HUDEP-2 (cell line): ENCODE data around the gene EML3.
A peak's percentile ranks its signal among the peaks of the same experiment; 100 is the strongest.
"Not testable (repeated sequence)": the region's sequence is repeated elsewhere in the genome, so short reads cannot be mapped to it uniquely, and the experiment has no call there.

Experiments used
- DNase-seq, 76 experiments: peaks; one replicate each; lab custom pipeline; 2025; ENCODE audit not compliant: unreplicated experiment in 76 of 76; lab: John Stamatoyannopoulos, UW

The EML3 gene

DNA sequence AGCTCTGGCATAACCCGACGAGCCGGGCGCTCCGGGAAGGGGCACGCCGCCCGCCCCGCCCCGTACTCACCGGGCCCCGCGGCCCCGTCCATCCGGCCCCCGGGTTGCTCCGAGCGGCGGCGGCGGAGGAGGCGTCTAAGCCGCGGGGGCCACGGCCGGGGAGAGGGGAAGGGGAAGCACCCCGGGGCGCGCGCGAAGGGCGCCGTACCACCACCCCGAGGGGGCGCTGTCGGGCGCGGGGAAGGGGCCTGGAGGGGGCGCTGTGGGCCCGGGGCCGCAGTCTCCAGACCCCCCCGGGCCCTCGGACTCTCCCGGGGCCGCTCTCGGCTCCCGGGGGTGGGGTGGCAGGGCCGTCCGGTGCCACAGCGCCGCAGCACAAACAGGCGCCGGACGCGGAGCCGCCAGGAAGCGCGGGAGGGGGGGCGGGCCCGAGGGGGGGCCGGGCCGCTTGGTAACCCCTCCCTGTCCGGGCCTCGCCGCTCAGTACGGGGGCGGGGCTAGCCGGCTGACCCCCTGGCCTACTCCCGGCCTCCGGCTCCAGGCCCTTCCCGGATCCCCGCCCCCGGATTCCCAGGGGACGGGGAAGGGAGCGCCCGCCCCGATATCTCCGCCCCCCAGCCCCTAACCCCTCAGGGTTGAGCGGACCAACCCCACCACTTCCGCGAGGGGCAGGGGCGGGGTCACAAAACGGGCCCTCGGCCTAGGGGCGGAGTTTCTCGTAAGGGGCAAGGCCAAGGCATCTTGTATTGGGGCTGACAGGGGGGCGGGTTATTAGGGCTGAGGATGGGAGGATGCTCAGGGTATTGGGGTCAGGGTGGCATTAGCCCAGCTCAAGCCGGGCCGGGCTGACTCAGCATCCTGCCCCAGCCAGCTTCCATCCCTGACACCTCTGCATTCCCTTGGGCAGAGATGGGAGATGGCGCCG, at the start of gene EML3, which contains the start of gene ROM1:
EML3 (minus strand) TSS at position 410 of the 925 bp plus-strand sequence; CDS start at position 92, 318 bp downstream.
ROM1 (plus strand) TSS at position 892 of the 925 bp plus-strand sequence; CDS start at position 917, 25 bp downstream.
- DNase-seq: peak in 66 of 76 experiments; percentile 37 to 92 (median 75)

DNA sequence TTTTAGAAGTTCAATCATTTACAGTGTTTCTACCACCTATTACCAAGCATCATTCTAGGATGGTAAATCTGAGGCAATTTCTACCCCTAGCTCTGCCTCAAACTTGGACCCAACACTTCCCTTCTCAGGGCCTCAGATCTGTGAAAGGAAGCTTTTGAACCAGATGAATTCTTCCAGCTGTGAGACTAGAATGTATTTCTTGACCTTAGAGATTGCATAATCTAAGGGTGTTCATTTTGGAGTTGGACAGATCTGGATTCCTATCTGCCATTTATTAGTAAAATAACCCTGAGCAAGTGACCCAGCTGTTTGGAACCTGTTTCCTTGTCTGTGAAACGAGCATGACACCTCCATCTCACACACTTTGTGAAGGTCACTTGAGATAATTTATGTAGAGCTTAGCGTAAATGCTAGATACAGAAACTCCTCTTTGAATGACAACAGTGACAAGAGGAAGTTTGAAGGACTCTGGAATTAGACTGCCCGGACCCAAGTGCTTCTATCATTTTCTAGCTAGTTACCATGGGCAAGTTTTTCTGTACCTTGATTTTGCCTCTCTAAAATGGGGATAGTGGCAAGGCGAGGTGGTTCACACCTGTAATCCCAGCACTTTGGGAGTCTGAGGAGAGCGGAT, 44.3 kb upstream of the EML3 start:
- no peak for DNase-seq

DNA sequence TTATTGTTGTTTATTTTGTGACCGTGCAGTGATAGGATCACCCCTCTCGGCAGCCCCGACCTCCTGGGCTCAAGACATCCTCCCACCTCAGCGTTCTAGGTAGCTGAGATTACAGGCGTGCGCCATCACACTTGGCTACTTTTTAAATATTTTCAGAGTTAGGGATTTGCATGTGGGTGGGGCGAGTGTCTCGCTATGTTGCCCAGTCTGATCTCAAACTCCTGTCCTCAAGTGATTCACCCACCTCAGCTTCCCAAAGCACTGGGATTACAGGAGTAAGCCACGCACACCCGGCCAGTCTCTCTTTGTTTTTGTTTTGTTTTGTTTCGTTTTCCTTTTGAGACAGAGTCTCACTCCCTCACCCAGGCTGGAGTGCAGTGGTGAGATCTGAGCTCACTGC, 41.7 kb upstream of the EML3 start:
- DNase-seq: no peak

DNA sequence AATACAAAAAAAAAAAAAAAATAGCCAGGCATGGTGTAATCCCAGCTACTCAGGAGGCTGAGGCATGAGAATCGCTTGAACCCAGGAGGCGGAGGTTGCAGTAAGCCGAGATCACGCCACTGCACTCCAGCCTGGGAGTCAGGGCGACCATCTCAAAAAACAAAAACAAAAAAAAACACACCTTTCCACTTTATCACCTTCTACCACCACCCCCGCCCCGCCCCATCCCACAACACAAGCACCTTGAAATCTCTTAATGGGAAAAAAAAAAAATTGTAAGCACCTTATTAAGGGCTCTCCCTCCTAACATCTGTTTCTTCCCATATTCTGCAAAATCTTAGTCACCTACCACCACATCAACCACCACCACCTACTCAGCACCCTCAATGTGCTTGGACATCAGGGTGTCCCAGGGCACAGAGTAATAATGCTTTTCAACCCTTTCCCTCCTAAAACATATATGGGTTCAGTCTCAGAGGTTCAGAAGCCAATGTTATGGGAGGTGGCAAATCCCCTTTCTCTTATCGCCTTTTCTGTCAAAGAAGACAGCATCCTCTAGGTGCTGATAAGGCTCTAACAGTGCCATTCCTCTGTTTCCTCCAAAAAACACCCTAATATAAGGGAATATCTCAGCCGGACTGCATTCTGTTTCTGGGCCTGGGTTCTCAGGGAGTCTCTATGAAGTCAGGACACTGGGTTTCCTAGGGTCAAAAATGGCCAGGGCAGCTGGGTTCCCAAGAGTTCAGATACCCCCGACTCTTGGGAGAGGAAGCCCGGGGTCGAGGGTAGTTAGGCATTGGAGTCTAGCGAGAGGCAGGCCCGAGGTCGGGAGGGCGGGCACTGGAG, 39.8 kb upstream of the EML3 start:
- DNase-seq: peak in 2 of 76 experiments; percentile 12 to 50

GRCh38 chr11:62650283-62650682, 37.7 kb upstream of the EML3 start:
- DNase-seq: not testable (repeated sequence)

DNA sequence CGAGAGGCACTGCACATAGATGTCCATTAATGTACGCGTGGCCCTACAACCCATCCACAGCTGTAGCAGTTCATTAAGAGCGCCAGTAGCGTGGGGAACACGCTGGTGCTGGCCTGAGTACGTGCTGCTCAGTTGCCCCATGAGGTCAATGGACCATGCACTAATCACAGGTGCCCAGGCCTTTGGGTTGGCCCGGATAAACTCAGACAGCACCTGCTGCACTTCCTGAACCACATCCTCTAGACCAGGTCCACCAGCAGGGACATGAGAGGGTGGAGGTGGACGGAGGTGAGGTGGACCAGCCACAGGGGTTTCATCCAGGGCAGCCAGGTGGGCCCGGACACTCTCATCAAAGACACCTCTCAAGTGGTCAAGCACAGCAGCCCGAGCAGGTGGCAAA, 36.9 kb upstream of the EML3 start:
- no peak for DNase-seq

DNA sequence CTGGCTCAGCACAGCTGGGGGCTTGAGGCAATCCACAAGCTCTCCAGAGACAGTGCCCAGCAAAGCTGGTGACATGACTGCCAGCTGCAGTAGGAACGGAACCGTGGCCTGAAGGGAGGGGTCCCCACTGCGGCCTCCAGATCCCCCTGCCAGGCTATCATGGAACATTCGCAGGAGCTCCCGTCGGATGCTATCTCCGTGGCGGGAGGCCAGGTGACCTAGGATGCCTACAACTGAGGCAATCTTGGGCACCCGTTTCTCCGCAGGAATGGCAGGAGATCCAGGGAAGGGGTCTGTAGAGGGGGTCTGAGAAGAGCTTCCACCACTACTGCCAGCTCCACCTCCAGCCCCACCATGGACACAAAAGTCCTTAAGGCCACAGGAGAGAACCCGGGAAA, 36.4 kb upstream of the EML3 start:
- DNase-seq: no peak

DNA sequence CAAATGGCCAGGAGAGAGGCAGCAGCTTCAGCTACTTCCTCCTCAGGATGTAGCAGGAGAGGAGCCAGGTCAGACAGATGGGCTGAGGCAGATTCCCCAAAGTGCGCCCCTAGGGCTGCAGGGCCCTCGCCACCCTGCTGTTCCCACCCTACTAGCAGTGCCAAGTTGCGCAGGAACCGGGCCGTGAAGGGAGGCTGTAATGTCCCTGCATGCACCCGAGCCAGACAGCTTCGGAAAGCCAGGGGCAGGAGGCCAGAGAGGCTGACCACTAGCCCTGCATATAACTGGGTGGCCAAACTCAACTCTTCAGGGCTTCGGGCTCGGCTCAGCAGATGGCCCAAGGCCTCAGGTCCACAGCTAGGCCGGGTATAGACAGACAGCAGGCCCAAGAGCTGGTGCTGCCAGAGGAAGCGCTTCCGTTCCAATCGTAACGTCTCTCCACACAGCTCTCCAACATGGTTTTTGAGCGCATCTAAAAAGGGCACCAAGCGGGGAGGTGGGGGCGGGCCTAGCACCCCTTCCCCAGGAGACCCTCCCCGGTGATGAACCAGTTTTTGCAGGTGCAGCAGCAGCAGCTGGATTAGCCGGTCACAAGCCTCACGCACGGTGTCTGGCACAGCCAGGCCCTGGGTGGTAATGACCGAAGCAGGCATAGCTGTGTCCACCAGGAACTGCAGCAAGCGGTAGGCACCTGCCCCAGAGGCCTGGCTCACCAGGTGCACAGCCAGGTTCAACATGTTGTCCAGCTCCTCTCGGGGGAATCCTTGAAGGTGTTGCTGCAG, 35.8 kb upstream of the EML3 start:
- no peak for DNase-seq

GRCh38 chr11:62647609-62648005, 35.0 kb upstream of the EML3 start:
- no peak for DNase-seq

DNA sequence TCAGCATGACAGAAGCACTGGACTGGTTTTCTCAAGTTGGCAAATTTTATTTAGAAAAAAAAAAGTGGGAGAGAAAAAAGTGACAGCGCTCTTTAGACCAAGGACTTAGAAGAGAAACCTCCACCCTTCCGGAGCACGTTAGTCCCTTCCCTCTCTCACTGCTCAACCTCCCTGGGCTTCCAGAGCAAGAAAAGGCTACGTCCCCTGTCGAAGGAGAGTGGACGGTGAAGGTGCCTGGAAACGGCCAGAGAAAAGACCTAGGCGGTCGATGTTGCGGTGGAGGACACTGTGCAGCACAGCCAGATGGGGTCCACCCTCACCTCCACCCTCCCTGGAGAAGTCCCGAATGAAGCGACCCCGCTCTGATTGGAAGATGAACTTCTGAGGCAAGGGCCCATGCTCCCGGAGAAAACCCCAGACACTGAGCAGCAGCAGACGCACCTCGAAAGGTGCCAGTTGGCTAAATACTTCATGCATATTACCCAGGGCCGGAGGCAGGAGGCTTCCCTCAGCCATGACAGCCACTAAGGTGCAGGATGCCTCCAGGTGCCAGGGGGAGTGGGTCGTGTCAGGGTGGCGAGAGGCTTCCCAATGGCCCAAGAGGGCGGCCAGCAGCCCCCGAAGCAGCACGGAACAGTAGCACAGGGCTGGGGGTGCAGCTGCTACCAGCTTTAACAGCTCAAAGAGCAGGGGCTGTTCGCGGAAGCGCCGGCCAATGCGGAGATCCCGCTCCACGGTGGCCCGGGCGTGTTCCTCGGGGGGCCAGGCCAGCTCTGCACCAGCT, 34.4 kb upstream of the EML3 start:
- DNase-seq: peak in 1 of 76 experiments; percentile 16

DNA sequence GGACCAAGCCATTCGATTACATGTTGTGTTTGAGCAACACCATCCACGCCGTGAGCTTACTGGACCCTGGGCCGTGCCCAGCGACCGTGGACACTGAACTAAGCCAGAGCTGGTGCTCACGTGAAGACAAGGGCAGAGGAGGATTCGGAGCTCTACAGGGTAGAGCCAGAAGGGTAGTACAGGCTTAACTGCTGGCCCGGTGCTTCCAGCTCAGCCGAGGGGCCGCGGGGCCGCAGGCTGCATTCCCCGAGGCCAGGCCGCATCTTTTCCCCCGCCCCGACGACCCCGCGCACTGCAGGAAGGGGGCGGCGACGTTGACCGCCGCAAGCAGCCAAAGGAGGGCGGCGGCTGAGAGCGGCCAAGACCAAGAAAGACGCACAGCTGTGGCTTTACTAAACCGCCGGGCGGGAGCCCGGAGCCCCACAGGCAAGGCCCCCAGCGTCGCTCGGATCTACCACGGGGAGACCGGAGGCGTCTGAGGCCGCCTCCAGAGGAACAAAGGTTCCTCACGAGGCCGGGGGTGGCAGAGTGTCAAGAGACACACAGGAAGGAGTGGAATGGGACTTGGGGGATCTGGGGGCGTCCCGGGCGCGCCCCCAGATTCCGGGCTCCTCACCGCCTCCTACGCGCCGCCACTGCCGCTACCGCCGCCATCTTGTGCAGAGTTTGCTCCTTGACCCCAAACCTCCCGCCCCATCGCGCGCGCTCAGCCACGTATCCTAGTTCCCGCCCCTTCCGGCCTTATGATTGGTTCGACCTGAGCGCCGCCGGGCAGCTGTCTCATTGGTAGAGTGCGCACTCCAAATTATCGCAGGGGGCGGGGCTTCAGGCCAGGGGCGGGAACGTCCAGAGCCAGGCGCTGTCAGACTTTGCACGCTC, 33.6 kb upstream of the EML3 start, which contains the start of gene GANAB:
GANAB (minus strand) TSS at position 668 of the 879 bp plus-strand sequence; CDS start at position 654, 14 bp downstream.
- DNase-seq: peak in 74 of 76 experiments; percentile 81 to 99 (median 97)

DNA sequence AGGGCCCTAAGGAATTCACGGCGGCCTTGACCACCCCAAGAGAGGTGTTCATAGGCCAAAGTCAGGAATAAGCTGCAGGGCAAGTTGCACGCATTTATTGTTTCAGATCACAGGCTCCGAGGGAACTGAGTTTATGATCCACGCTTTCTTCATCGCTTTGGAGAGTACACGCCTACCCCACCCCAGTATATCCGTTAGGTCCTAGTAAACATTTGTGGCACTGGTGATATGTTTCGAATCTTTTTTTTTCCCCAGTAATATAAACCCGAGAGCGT, 33.0 kb upstream of the EML3 start:
- DNase-seq: no peak

GRCh38 chr11:62644220-62644619, 31.6 kb upstream of the EML3 start:
- no peak for DNase-seq

GRCh38 chr11:62632492-62632891, 19.9 kb upstream of the EML3 start:
- peak in 6 of 76 experiments; percentile 2 to 28 (median 12) for DNase-seq

GRCh38 chr11:62627713-62628112, 15.1 kb upstream of the EML3 start:
- DNase-seq: peak in 1 of 76 experiments; percentile 12

GRCh38 chr11:62622476-62623089, 10.0 kb upstream of the EML3 start:
- DNase-seq: no peak

GRCh38 chr11:62621567-62622470, 9.2 kb upstream of the EML3 start, which contains the start of gene B3GAT3:
TSS of gene B3GAT3 (minus strand) at chr11:62621986. CDS start at chr11:62621947, 39 bp downstream.
- peak in 75 of 76 experiments; percentile 62 to 99 (median 97) for DNase-seq
